ENCODE data around the gene METTL15. TPM values are rescaled to one million over a fixed set of nuclear protein-coding genes. Genes with fewer than 3 reads are reported as not detected.
"Not testable (repeated sequence)": the region's sequence is repeated elsewhere in the genome, so short reads cannot be mapped to it uniquely, and the experiment has no call there.

Gene METTL15
- total and polyA plus RNA-seq, 3 donors from 2014 or later = 8.2 to 25.7 (median 14.8) TPM

GRCh38 chr11:28303477-28304191 lies 195.4 kb downstream of the METTL15 start:
- WGBS, 2 donors = 89 to 92% methylated on average over 2 of the region's 2 CpGs

GRCh38 chr11:28315440-28315839 lies 207.3 kb downstream of the METTL15 start:
- no peaks in the 10 kb centered on the region for H3K9me3 ChIP-seq
- H3K4me3 ChIP-seq = no peak overlapping the region
- no peak overlapping the region for H3K27ac ChIP-seq
- intact Hi-C loops (cut with DNase I; ENCODE audit: low total_unique reads) = no loop called here
- TF ChIP-seq POLR2A (IDR thresholded peaks at IDR 0.05) = no peak
- TF ChIP-seq CTCF (IDR thresholded peaks at IDR 0.05) = no peak
- H3K36me3 ChIP-seq (ENCODE audit: low read depth, missing control alignments) = no peaks in the 10 kb centered on the region
- no peaks in the 10 kb centered on the region for H3K4me1 ChIP-seq
- 100% methylated on average over 1 of the region's 1 CpG; no CpG with 5 or more reads in 1 of the 2 donors for whole genome bisulfite sequencing, 2 donors
- H3K27me3 ChIP-seq = no peaks in the 10 kb centered on the region
- no peak for DNase-seq

More at GRCh38 chr11:28303477-28304191, 195.4 kb downstream of the METTL15 start:
- Histone ChIP-seq H3K4me1 (no peaks in the 10 kb centered on the region), H3K36me3 (ENCODE audit: low read depth, missing control alignments) (no peaks in the 10 kb centered on the region), H3K4me3 (no peak overlapping the region), H3K9me3 (no peaks in the 10 kb centered on the region), H3K27me3 (no peaks in the 10 kb centered on the region), H3K27ac (no peak overlapping the region)
- no peak for TF ChIP-seq POLR2A (IDR thresholded peaks at IDR 0.05)
- TF ChIP-seq CTCF (IDR thresholded peaks at IDR 0.05) = no peak
- intact Hi-C loops (cut with DNase I; ENCODE audit: low total_unique reads) = no loop called here
- DNase-seq = no peak

- TF ChIP-seq POLR2A (IDR thresholded peaks at IDR 0.05) (no peak), CTCF (IDR thresholded peaks at IDR 0.05) (no peak)
- Histone ChIP-seq H3K4me1 (no peaks in the 10 kb centered on the region), H3K4me3 (no peak overlapping the region), H3K27me3 (no peaks in the 10 kb centered on the region), H3K9me3 (no peaks in the 10 kb centered on the region), H3K36me3 (ENCODE audit: low read depth, missing control alignments) (no peaks in the 10 kb centered on the region), H3K27ac (no peak overlapping the region)
- DNase-seq = no peak
- intact Hi-C loops (cut with DNase I; ENCODE audit: low total_unique reads) = no loop called here
- WGBS, 2 donors = 73 to 81% methylated on average over 3 of the region's 3 CpGs
These were observed 210.7 kb downstream of the METTL15 start for GRCh38 chr11:28318871-28319270.

- H3K36me3 ChIP-seq (ENCODE audit: low read depth, missing control alignments) = no peaks in the 10 kb centered on the region
- H3K4me3 ChIP-seq = no peak overlapping the region
- DNase-seq = no peak
- no peaks in the 10 kb centered on the region for H3K4me1 ChIP-seq
- no peaks in the 10 kb centered on the region for H3K9me3 ChIP-seq
- no peak overlapping the region for H3K27ac ChIP-seq
- H3K27me3 ChIP-seq = no peaks in the 10 kb centered on the region
- intact Hi-C loops (cut with DNase I; ENCODE audit: low total_unique reads) = no loop called here
- TF ChIP-seq CTCF (IDR thresholded peaks at IDR 0.05) = no peak
- no peak for TF ChIP-seq POLR2A (IDR thresholded peaks at IDR 0.05)
These were observed 215.4 kb downstream of the METTL15 start for GRCh38 chr11:28323621-28324020.

GRCh38 chr11:28332393-28332792 lies 224.2 kb downstream of the METTL15 start:
- H3K4me3 ChIP-seq; intact Hi-C loops (cut with DNase I; ENCODE audit: low total_unique reads); DNase-seq; H3K27ac ChIP-seq; H3K9me3 ChIP-seq; H3K36me3 ChIP-seq (ENCODE audit: low read depth, missing control alignments); H3K27me3 ChIP-seq; H3K4me1 ChIP-seq: not testable (repeated sequence)
- 81 to 91% methylated on average over 4 of the region's 4 CpGs for WGBS, 2 donors
